Tibial artery (tissue), 4 donors: Measurements from ENCODE around the gene STRADB.

Experiments used
- DNase-seq, 2 donors: peaks; one replicate each; pipeline ENCODE4 v3.0.0-alpha.2; 2019
- H3K27ac ChIP-seq, 2 donors: fragments of 200-600 bp; sonication (generic) in 1 of 2; 1 replicate in 1 of 2; 2 replicates in 1 of 2; pipeline ENCODE4 v1.5.1; 2018 to 2019; ENCODE audit warnings: mild to moderate bottlenecking in 1 of 2
- H3K27me3 ChIP-seq, 2 donors: fragments of 200-600 bp; sonication (generic) in 1 of 2; one replicate each; pipeline versions ENCODE4 v1.5.1 to v1.6.0; 2016 to 2019
- H3K36me3 ChIP-seq, 3 donors: fragments of 200-600 bp; sonication (generic) in 2 of 3; one replicate each; pipeline ENCODE4 v1.5.1; 2016 to 2019; ENCODE audit warnings: mild to moderate bottlenecking in 2 of 3
- H3K4me1 ChIP-seq, 4 donors: fragments of 200-600 bp; sonication (generic) in 2 of 4; 1 replicate in 3 of 4; 2 replicates in 1 of 4; pipeline ENCODE4 v1.5.1; 2016 to 2019
- H3K4me3 ChIP-seq, 2 donors: fragments of 200-600 bp; sonication (generic) in 1 of 2; 1 replicate in 1 of 2; 2 replicates in 1 of 2; pipeline ENCODE4 v1.5.1; 2018 to 2019; ENCODE audit warnings: mild to moderate bottlenecking in 2 of 2
- H3K9me3 ChIP-seq, 3 donors: fragments of 200-600 bp; sonication (generic) in 1 of 3; one replicate each; pipeline ENCODE4 v1.5.1; 2016 to 2019
- CTCF ChIP-seq, 2 experiments: fragments of 200-600 bp in 1 of 2; fragments of 450-650 bp in 1 of 2; IDR thresholded peaks; one replicate each; pipeline ENCODE4 v1.5.1; 2017 to 2019; ENCODE audit warnings: antibody characterized with exemption in 2 of 2, mild to moderate bottlenecking in 1 of 2, moderate library complexity in 1 of 2
- intact Hi-C: fragments of 100-400 bp; cut with DNase I; formaldehyde crosslinking; loops from one replicate; pipeline ENCODE4 v1.15.0; 2023; ENCODE audit warnings: low total_unique reads

The STRADB gene

GRCh38 chr2:201440182-201440581, 11.4 kb upstream of the STRADB start:
- H3K4me1 ChIP-seq, result peaks cover 0 to 16% (median 6%) of the 10 kb centered on the region in 4 donors
- H3K27ac ChIP-seq, result no peak overlapping the region
- no peak overlapping the region for H3K4me3 ChIP-seq
- TF ChIP-seq CTCF (IDR thresholded peaks at IDR 0.05), result no peak
- intact Hi-C loops, result no loop called here
- H3K9me3 ChIP-seq, result no peaks in the 10 kb centered on the region
- no peaks in the 10 kb centered on the region for H3K36me3 ChIP-seq
- no peak for DNase-seq
- H3K27me3 ChIP-seq, result no peaks in the 10 kb centered on the region

GRCh38 chr2:201441409-201441808, 10.1 kb upstream of the STRADB start:
- H3K9me3 ChIP-seq, result no peaks in the 10 kb centered on the region
- DNase-seq, result no peak
- H3K27ac ChIP-seq, result no peak overlapping the region
- no peaks in the 10 kb centered on the region for H3K27me3 ChIP-seq
- H3K36me3 ChIP-seq, result no peaks in the 10 kb centered on the region
- intact Hi-C loops, result no loop called here
- H3K4me3 ChIP-seq, result no peak overlapping the region
- TF ChIP-seq CTCF (IDR thresholded peaks at IDR 0.05), result no peak
- H3K4me1 ChIP-seq, result peaks cover 0 to 18% (median 7%) of the 10 kb centered on the region in 4 donors

GRCh38 chr2:201444746-201445465, 6.6 kb upstream of the STRADB start:
- TF ChIP-seq CTCF (IDR thresholded peaks at IDR 0.05), result no peak
- Histone ChIP-seq H3K36me3 (no peaks in the 10 kb centered on the region), H3K27me3 (no peaks in the 10 kb centered on the region), H3K9me3 (no peaks in the 10 kb centered on the region), H3K4me1 (peaks cover 0 to 52% (median 11%) of the 10 kb centered on the region in 4 donors), H3K27ac (no peak overlapping the region), H3K4me3 (no peak overlapping the region)
- DNase-seq, result no peak
- intact Hi-C loops, result no loop called here

- no peaks in the 10 kb centered on the region for H3K27me3 ChIP-seq
- TF ChIP-seq CTCF (IDR thresholded peaks at IDR 0.05), result no peak
- DNase-seq, result no peak
- no peak overlapping the region for H3K4me3 ChIP-seq
- no peaks in the 10 kb centered on the region for H3K36me3 ChIP-seq
- H3K27ac ChIP-seq, result no peak overlapping the region
- no peaks in the 10 kb centered on the region for H3K9me3 ChIP-seq
- H3K4me1 ChIP-seq, result peaks cover 0 to 44% (median 10%) of the 10 kb centered on the region in 4 donors
- intact Hi-C loops, result no loop called here
Measured at GRCh38 chr2:201447086-201447485, 4.5 kb upstream of the STRADB start.

GRCh38 chr2:201448061-201448460, 3.5 kb upstream of the STRADB start:
- intact Hi-C loops, result no loop called here
- H3K9me3 ChIP-seq, result no peaks in the 10 kb centered on the region
- no peak for TF ChIP-seq CTCF (IDR thresholded peaks at IDR 0.05)
- H3K4me1 ChIP-seq, result peaks cover 0 to 47% (median 12%) of the 10 kb centered on the region in 4 donors
- no peak overlapping the region for H3K4me3 ChIP-seq
- no peaks in the 10 kb centered on the region for H3K36me3 ChIP-seq
- H3K27ac ChIP-seq, result no peak overlapping the region
- no peaks in the 10 kb centered on the region for H3K27me3 ChIP-seq
- no peak for DNase-seq
